ENCODE data around the gene FAM120B.

FAM120B gene

GRCh38 chr6:170416959-170417606 is 110.5 kb downstream of the FAM120B start:
- TF ChIP-seq CTCF (IDR thresholded peaks at IDR 0.05; ENCODE audit: control insufficient read depth, insufficient read depth, low read depth, low read length, missing control alignments): no peak
- DNase-seq (ENCODE audit: low read depth): no peak
- H3K4me3 ChIP-seq (ENCODE audit: control insufficient read depth, low read depth, low read length): no peak overlapping the region

- TF ChIP-seq CTCF (IDR thresholded peaks at IDR 0.05; ENCODE audit: control insufficient read depth, insufficient read depth, low read depth, low read length, missing control alignments): no peak
- no peak overlapping the region for H3K4me3 ChIP-seq (ENCODE audit: control insufficient read depth, low read depth, low read length)
- DNase-seq (ENCODE audit: low read depth): no peak
These were observed 111.3 kb downstream of the FAM120B start for GRCh38 chr6:170417881-170418280.

- no peak for DNase-seq (ENCODE audit: low read depth)
- no peak overlapping the region for H3K4me3 ChIP-seq (ENCODE audit: control insufficient read depth, low read depth, low read length)
- no peak for TF ChIP-seq CTCF (IDR thresholded peaks at IDR 0.05; ENCODE audit: control insufficient read depth, insufficient read depth, low read depth, low read length, missing control alignments)
These were observed 113.7 kb downstream of the FAM120B start for GRCh38 chr6:170420283-170420682.

GRCh38 chr6:170420791-170421776 is 114.5 kb downstream of the FAM120B start:
- no peak for DNase-seq (ENCODE audit: low read depth)
- no peak for TF ChIP-seq CTCF (IDR thresholded peaks at IDR 0.05; ENCODE audit: control insufficient read depth, insufficient read depth, low read depth, low read length, missing control alignments)
- H3K4me3 ChIP-seq (ENCODE audit: control insufficient read depth, low read depth, low read length): no peak overlapping the region

- no peak for DNase-seq (ENCODE audit: low read depth)
These were observed 115.4 kb downstream of the FAM120B start for GRCh38 chr6:170421921-170422320.

GRCh38 chr6:170423030-170423429 is 116.5 kb downstream of the FAM120B start:
- DNase-seq (ENCODE audit: low read depth): no peak
- no peak overlapping the region for H3K4me3 ChIP-seq (ENCODE audit: control insufficient read depth, low read depth, low read length)
- no peak for TF ChIP-seq CTCF (IDR thresholded peaks at IDR 0.05; ENCODE audit: control insufficient read depth, insufficient read depth, low read depth, low read length, missing control alignments)

More at GRCh38 chr6:170421921-170422320, 115.4 kb downstream of the FAM120B start:
- H3K4me3 ChIP-seq (ENCODE audit: control insufficient read depth, low read depth, low read length): no peak overlapping the region
- TF ChIP-seq CTCF (IDR thresholded peaks at IDR 0.05; ENCODE audit: control insufficient read depth, insufficient read depth, low read depth, low read length, missing control alignments): no peak
